Right lobe of liver (tissue), 6 donors: Measurements from ENCODE around the gene ATP4A. TPM values are rescaled to one million over a fixed set of nuclear protein-coding genes. Genes with fewer than 3 reads are reported as not detected.

Source experiments
- ATAC-seq, 4 donors: fragments of 200-7000 bp; cut with Tn5 transposase; one replicate each; pipeline ENCODE4 v1.9.1; 2020; ENCODE audit warnings: mild to moderate bottlenecking in 4 of 4, moderate library complexity in 4 of 4
- DNase-seq, 3 donors: peaks; one replicate each; pipeline ENCODE4 v3.0.0-alpha.2; 2020
- H3K27ac ChIP-seq, 3 donors: fragments of 200-600 bp; one replicate each; pipeline ENCODE4 v1.8.0; 2022
- H3K27me3 ChIP-seq, 2 donors: fragments of 200-600 bp; one replicate each; pipeline ENCODE4 v1.8.0; 2022
- H3K36me3 ChIP-seq, 4 donors: fragments of 200-600 bp; sonication (generic) in 1 of 4; one replicate each; pipeline versions ENCODE4 v1.5.1 to v1.8.0; 2017 to 2022; ENCODE audit warnings: control low read depth in 1 of 4
- H3K4me1 ChIP-seq, 4 donors: fragments of 200-600 bp; sonication (generic) in 1 of 4; one replicate each; pipeline versions ENCODE4 v1.5.1 to v1.8.0; 2017 to 2022; ENCODE audit warnings: control low read depth in 1 of 4
- H3K4me3 ChIP-seq, 3 donors: fragments of 200-600 bp; one replicate each; pipeline ENCODE4 v1.8.0; 2022
- H3K9me3 ChIP-seq, 4 donors: fragments of 200-600 bp; sonication (generic) in 1 of 4; one replicate each; pipeline versions ENCODE4 v1.5.1 to v1.8.0; 2017 to 2022; ENCODE audit warnings: control low read depth in 1 of 4
- CTCF ChIP-seq, 4 donors: fragments of 200-600 bp in 3 of 4; fragments of 450-650 bp in 1 of 4; IDR thresholded peaks; one replicate each; pipeline versions ENCODE4 v1.5.1 to v1.8.0; 2016 to 2022; ENCODE audit warnings: antibody characterized with exemption in 4 of 4, mild to moderate bottlenecking in 2 of 4
- POLR2A ChIP-seq: fragments of 450-650 bp; IDR thresholded peaks from one replicate; pipeline ENCODE4 v1.6.1; 2017; ENCODE audit warnings: antibody characterized with exemption, mild to moderate bottlenecking
- WGBS: methylation state at CpG from one replicate; pipeline ENCODE4 v1.1.6; 2018; ENCODE audit warnings: low coverage, low lambda C conversion rate; ENCODE audit not compliant: insufficient coverage; ENCODE audit errors: missing lambda C conversion rate; 5-methylcytosine and 5-hydroxymethylcytosine counted together
- intact Hi-C, 2 donors: fragments of 100-400 bp; cut with DNase I; formaldehyde crosslinking; loops; one replicate each; pipeline versions ENCODE4 v1.11.2 to v1.14.1; 2022
- total RNA-seq, 6 experiments: library from RNA; depleted of rRNA in 2 of 6; stranded (reverse); fragments of >200 nt in 2 of 6; fragmentation: NEBNext Ultra II Directional in 3 of 6; extraction: Animal tissue kit (Norgen Biotek cat#: 25700) in 3 of 6; gene quantifications; one replicate each; pipeline versions ENCODE4 v1.1.0 to v1.2.4, GENCODE V29; 2016 to 2023
- donor health status: DM: no; HTN: yes; CAD: no.
- donor health status: DM: no; HTN: no; CAD: no.
- donor health status: DM: no; HTN: no; CAD: no.
- donor health status: DM: no; HTN: yes; CAD: no.
- donor health status: DM: no; HTN: yes; CAD: no.

The ATP4A gene
- total RNA-seq, 6 experiments from 2014 or later, result 0.06 TPM; not detected in 5

- Histone ChIP-seq H3K9me3 (no peaks in the 10 kb centered on the region), H3K27ac (no peak overlapping the region), H3K4me3 (no peak overlapping the region), H3K36me3 (no peaks in the 10 kb centered on the region), H3K27me3 (no peaks in the 10 kb centered on the region), H3K4me1 (no peaks in the 10 kb centered on the region)
- WGBS, result 80% methylated on average over 2 of the region's 2 CpGs
- TF ChIP-seq CTCF (IDR thresholded peaks at IDR 0.05) (no peak), POLR2A (no peak)
- ATAC-seq (no peak), DNase-seq (no peak)
- intact Hi-C loops, result no loop called here
Observed at GRCh38 chr19:35562776-35563175, 682 bp downstream of the ATP4A start.

GRCh38 chr19:35562336-35562735 lies 1.1 kb downstream of the ATP4A start:
- Histone ChIP-seq H3K36me3 (no peaks in the 10 kb centered on the region), H3K4me3 (no peak overlapping the region), H3K4me1 (no peaks in the 10 kb centered on the region), H3K9me3 (no peaks in the 10 kb centered on the region), H3K27me3 (no peaks in the 10 kb centered on the region), H3K27ac (no peak overlapping the region)
- no peak for TF ChIP-seq CTCF (IDR thresholded peaks at IDR 0.05)
- TF ChIP-seq POLR2A, result no peak
- DNase-seq (no peak), ATAC-seq (no peak)
- intact Hi-C loops, result no loop called here
- WGBS, result 46% methylated on average over 3 of the region's 17 CpGs

DNA sequence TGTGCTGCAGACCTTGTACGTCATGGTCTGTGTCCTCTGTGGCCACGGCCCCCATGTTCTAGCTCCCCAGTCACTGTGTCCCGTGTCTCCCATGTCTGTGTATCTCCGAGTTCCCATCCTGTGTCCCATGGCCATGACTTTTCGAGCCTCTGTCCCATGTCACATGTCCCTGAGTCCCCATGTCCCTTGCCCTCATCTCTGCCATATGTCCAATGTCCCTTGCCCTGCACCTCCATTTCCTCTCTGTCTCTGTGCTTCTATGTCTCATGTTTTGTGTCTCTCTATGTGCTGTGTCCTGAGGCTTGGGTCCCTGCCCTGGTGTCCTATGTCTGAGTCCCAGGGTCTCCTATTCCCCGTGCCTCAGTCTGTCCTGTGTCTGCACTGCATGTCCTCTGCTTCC lies 2.0 kb downstream of the ATP4A start:
- H3K27me3 ChIP-seq, result no peaks in the 10 kb centered on the region

DNA sequence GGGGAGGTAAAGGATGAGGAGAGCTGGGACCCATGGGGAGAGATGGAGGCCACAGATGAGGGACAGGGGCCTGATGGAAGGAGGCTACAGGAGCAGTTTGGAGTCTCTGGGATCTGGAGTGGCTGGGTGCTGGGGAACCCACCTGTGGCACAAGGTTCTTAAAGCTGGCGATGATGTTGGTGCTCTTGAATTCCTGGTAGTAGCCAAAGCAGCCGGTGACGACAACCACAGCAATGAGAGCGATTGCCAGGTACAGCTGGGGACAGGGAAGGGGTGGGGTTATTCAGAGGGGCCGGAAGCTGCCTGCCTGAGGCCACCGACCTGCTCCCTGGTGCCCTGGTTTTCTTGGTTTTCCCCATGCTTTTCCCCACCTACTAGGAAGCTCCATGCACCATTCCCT lies 2.8 kb downstream of the ATP4A start:
- TF ChIP-seq POLR2A (no peak), CTCF (IDR thresholded peaks at IDR 0.05) (no peak)
- no peak overlapping the region for H3K4me3 ChIP-seq
- no peaks in the 10 kb centered on the region for H3K9me3 ChIP-seq
- H3K4me1 ChIP-seq, result no peaks in the 10 kb centered on the region
- no peak for DNase-seq
- H3K36me3 ChIP-seq, result no peaks in the 10 kb centered on the region
- intact Hi-C loops, result no loop called here
- no CpG with 5 or more reads among the region's 6 CpGs for WGBS
- no peaks in the 10 kb centered on the region for H3K27me3 ChIP-seq
- no peak for ATAC-seq
- no peak overlapping the region for H3K27ac ChIP-seq

More for the DNA sequence above, 2.0 kb downstream of the ATP4A start:
- TF ChIP-seq CTCF (IDR thresholded peaks at IDR 0.05) (no peak), POLR2A (no peak)
- ATAC-seq, result no peak
- Histone ChIP-seq H3K36me3 (no peaks in the 10 kb centered on the region), H3K9me3 (no peaks in the 10 kb centered on the region), H3K4me1 (no peaks in the 10 kb centered on the region), H3K27ac (no peak overlapping the region), H3K4me3 (no peak overlapping the region)
- intact Hi-C loops, result no loop called here
- WGBS, result 58% methylated on average over 6 of the region's 6 CpGs
- DNase-seq, result no peak

GRCh38 chr19:35560271-35560670 lies 3.2 kb downstream of the ATP4A start:
- Histone ChIP-seq H3K9me3 (no peaks in the 10 kb centered on the region), H3K27ac (no peak overlapping the region), H3K27me3 (no peaks in the 10 kb centered on the region), H3K4me3 (no peak overlapping the region), H3K36me3 (no peaks in the 10 kb centered on the region), H3K4me1 (no peaks in the 10 kb centered on the region)
- ATAC-seq, result no peak
- 62% methylated on average over 3 of the region's 18 CpGs for WGBS
- no peak for TF ChIP-seq CTCF (IDR thresholded peaks at IDR 0.05)
- no peak for TF ChIP-seq POLR2A
- DNase-seq, result peak in 1 of 3 donors; percentile 46
- intact Hi-C loops, result no loop called here
